Measurements from ENCODE around the gene CGA.
"Not testable (repeated sequence)": the region's sequence is repeated elsewhere in the genome, so short reads cannot be mapped to it uniquely, and the experiment has no call there.

The CGA gene

DNA sequence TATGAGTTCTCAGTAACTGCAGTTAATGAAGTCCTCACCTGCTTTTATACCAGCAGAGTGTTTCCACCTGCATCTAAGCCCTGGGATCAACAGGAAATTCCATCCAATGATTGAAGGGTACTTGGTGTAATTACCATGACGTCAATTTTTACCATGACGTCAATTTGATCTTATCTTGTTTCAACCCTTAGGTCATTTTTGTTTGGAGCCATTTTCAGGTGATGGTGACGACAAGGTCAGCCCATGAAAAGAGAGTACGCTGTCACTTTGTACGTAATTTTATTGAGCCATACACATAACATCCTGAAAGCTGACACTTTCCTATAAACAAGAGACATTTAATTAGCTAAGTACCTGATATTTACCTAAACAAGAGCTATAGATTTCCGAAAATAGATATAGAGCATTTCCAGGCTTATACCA is at the start of gene CGA:
Gene CGA (minus strand): TSS at position 20 of the 423 bp plus-strand sequence. CDS start 6,906 bp downstream, outside the sequence.
- DNase-seq, result no peak

DNA sequence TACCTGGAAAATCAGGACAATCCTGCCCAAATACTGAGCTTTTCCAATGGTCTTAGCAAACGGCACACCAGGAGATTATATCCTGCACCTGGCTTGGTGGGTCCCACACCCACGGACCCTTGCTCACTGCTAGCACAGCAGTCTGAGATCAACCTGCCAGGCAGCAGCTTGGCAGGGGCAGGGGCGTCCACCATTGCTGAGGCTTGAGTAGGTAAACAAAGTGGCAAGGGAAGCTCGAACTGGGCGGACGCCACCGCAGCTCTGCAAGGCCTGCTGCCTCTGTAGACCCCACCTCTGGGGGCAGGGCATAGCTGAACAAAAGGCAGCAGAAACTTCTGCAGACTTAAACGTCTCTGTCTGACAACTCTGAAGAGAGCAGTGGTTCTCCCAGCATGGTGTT is 45.0 kb upstream of the CGA start:
- not testable (repeated sequence) for DNase-seq

DNA sequence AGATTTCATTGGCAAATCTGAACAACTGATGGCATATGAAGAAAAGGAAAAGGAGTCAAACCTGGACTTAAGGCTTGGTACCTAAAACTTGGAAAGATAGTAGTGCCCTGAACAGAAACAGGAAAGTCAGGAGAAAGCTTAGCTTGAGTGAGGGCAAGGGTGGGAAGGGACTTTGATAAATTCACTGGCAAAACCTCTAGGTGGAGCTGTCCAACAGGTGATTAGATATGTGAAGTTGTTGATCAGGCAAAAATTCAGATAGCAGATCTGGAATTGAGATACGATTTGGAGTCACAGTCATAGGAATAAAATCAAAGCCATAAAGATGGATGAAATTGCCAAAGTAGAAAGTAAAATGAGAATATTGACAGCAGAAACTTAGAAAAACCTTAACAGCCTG is 44.3 kb upstream of the CGA start:
- peak; percentile 47 for DNase-seq

DNA sequence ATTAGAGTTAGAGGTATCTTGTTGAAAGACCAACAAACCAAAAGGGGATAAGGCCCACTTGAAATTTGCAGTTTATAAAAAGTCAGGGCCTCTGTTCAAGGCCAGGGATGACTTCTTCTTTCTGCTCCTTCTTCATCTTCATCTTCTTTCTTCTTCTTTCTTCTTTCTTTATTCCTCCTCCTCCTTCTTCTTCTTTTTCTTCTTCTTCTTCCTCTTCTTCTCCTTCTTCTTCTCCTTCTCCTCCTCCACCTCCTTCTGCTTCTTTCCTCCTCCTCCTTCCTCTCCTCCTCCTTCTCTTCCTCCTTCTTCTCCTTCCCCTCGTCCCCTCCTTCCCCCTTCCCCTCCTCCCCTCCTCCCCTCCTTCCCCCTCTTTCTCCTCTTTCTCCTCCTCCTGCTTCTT is 42.1 kb upstream of the CGA start:
- no peak for DNase-seq

DNA sequence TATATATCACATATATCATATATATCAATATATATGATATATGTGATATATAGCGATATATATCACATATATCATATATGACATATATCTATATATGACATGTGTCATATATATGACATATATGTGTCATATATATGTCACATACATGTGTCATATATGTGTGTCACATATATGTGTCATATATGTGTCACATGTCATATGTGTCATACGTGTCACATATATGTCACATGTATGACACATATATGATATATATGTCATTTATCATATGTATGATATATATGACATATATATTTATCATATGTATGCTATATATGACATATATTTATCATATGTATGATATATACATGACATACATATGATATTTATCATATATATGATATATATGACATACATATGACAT is 32.8 kb upstream of the CGA start:
- no peak for DNase-seq

DNA sequence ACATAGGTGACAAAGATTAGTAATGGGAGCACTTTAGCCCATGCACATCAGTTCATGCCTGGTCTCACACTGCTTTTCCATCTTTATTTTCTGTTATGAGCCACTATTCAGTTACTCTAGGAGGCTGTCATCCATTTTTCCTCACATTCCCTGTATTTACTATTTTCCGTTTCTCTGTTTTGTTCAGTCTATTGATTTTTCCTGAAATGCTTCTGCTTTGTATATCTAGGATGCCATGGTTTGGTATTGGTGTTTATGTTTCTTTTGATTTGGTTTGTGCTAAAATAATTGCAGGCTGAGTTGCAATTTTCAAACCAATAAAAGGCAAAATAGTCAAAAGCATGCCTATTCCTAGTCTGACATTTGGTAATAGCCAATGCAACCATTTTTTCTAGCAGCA is 31.6 kb upstream of the CGA start:
- DNase-seq, result no peak

DNA sequence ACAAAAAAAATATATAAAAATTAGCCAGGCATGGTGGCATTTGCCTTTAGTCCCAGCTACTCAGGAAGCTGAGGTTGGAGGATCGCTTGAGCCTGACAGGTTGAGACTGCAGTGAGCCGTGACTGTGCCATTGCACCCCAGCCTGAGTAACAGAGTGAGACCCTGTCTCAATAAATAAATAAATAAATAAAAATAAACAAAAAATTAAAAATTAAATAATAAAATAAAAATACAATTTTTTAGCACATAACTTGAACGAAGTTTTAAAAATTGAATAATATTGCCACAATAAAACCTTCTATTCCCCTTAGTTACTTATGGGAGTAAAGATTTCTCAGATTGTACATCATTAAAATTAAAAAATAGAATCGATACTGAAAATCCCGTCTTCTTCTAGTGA is 29.2 kb upstream of the CGA start:
- DNase-seq, result no peak

DNA sequence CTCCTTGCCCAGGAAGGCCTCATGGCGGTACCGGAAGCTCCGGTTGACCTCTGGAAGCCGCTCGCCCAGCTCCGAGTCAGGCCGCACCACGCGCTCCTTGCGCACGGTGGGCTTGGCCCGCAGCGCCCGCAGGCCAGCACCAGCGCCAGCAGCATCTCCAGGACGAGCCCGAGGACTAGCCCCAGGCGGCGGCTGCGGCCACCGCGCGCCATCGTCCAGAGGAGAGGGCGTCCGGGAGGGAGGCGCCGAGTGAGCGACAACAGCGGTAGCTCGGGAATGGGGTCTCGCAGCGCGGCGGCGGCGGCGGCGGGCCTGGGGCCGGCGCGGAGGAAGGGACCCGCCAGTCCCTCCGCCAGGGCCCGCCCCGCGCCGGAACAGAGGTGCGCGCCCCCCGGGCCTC is 27.6 kb upstream of the CGA start:
- no peak for DNase-seq

DNA sequence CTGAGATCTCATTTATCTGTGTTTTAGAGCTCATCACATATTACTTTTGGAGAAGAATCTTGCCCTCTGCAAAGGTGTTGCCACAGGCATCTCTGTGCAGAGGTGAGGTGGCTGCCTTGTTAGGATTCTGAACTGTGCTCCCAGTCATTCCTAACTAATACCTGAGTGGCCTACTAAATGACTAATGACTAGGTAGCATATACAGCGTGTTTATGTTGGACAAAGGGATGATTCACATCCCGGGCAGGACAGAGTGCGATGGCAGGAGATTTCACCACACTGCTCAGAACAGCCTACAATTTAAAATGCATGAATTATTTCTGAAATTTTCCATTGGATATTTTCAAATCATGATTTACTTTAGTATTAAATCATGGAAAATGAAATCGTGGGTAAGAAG is 23.1 kb upstream of the CGA start:
- DNase-seq, result peak; percentile 37

DNA sequence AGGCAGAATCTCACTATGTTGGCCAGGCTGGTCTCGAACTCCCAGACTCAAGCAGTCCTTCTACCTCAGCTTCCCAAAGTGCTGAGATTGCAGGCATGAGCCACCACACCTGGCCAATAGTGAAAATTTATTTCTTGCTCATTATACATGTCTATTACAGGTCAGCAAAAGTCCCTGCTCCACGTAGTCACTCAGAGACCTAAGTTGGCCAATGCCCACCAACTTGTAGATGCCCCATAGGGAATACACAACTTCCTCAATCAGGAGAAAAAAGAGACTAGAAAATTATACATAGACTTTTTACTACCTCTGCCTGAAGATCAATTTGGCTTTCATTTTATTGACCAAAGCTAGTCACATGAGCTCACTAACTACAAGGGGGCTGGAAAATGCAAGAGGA is 22.0 kb upstream of the CGA start:
- no peak for DNase-seq

DNA sequence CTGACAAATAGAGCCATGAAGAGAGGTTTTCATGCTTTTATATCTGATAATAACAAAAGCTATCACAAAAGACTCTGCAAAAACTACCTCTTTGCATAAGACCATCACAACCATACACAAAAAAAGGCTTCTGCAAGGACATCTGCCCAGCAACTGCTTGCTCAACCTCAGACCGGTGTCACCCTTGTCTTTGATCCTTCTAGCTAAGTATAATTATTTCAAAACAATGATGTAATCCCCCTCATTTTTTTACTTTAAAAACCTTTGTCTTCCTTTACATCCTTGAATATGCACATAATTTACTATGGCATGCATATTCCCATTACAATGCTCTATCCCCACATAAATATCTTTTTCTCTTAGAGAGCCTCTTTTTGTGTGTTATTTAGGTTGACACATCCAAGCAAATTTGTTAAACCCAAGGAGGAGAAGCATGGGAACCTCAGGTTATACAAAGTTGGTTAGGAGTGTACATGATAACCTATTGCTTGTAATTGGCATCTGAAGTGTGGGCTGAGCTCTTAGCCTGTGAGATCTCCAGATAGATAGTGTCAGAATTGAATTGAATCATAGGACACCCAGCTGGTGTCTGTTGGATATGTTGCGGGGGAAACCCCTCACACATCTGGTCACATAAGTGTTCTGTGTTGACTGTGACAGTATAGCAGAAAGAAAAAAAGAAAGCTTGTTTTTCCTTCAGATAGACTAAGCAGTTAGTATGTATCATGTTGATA is 20.7 kb upstream of the CGA start:
- no peak for DNase-seq

DNA sequence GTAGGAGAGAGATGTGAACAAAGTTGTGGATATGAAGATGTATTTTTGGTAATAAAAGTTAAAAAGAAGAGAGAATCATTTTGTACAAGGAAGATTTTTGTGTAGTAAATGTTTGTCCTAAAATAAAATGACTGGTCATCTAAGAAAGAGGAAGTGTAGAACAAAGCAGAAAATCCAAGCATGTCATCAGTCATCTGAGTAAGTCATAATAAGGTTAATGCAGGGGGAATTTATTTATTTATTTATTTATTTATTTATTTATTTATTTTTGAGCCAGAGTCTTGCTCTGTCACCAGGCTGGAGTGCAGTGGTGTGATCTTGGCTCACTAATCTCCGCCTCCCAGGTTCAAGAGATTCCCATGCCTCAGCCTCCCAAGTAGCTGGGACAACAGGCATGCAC is 15.7 kb upstream of the CGA start:
- no peak for DNase-seq

DNA sequence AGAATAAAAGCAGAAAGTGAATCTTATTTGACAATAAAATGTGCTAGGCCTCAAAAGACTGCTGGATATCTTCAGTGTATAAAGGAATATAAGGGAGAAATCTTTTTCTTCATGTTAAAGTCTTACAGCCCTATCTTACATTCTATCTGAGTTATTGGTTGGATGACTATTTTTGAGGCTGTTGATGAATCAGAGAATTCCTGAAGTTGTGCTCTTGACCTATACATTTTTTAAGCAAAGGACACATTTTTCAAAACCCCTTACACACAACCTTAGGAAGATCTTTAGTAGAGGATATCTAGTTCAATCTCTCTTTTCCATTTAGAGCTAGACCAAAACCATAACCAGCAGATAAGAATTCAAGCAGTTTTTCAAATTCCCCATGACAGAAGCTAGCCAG is 10.9 kb upstream of the CGA start:
- peak; percentile 77 for DNase-seq

DNA sequence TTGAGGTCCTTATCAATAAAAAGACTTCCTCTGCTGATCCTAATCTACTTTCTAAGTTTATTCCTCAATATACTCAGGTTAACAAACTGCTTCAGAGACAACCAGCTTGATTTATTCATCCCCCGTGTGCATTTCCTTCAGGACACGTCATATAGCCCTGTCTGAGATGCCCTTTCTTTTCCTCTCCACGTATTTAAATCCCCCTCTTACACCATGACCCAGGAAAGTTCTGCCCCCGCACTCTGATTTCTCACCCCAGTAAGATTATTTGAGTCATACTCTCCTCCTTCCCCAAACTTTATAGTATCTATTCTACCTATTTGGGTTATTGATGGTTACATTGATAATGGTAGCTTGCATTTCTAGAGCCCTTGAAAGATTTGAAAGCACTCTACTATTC is 9.8 kb upstream of the CGA start:
- no peak for DNase-seq

DNA sequence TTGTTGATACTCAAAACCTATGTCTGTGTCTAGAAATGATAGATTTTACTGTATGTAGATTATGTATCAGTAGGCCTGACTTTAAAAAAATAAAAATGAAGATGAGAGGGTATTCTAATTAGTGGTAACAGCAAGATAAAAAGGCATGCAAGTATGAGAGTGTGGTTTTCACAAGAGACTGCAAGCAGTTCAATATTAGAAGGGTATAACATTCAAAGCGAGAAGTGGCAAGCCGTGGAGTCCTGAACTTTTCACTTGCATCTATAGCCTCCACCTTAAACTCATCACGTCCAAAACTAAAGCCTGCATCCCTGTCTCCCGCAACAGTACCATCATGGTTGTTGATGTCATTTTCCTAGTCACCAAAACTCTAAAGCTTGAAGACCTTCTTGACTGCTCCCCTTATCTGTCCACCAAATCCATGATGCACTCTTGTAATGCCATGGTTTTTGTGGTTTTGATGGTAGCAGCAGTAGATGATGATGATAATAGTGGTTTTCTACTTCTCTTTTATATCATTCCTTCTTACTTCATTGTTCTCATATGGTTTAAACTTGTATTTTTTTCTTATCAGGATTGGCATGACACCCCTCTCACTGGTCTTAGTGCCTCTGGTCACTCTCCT is 9.2 kb upstream of the CGA start:
- no peak for DNase-seq

DNA sequence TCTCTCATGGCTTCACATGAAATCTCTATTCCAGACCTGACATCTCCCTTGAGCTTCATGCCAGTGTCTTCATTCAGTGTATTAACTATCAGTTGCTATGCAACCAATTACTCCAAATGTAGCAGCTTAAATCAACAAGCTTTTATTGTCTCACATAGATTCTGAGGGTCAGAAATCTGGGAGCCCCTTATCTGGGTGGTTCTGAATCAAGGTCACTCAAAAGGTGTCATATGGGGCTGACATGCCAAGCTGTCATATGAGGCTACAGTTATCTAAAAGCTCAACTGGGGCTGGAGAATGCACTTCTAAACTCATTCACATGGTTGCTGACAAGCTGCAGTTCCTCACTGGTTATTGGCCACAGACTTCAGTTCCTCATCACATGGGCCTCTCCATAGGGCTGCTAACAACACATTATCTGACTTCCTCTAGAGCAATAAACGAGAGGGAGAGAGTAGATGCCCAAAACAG is 7.3 kb upstream of the CGA start:
- DNase-seq, result no peak

DNA sequence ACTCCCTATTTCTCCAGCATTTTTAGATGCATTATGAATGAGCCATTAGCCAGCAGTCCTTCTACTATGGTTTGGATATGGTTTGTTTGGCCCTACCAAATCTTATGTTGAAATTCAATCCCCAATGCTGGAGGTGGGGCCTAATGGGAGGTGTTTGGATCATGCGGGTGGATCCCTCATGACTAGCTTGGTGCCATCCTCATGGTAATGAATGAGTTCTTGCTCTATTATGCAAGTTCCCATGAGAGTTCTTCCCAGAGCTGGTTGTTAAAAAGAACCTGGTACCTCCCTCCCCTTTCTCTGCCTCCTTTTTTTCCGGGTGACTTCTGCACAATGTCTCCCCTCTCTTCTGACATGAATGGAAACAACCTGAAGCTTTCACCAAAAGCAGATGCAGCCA is 6.2 kb upstream of the CGA start:
- no peak for DNase-seq

DNA sequence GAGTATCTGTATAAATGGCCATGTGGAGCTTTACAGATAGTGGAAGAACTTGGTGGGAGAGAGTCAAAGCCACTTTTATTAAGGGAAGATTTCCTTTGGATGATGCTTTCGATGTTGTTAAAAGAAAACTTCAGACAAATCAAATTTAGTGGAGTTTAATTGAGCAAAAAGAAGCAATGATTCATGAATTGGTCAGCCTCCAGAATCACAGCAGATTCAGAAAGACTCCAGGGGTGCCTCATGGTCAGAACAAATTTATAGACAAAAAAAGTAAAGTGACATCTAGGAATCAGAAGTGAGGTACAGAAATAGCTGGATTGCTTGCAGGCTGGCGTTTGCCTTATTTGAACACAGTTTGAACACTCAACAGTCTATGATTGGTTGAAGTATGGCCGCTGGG is 5.3 kb upstream of the CGA start:
- DNase-seq, result no peak

DNA sequence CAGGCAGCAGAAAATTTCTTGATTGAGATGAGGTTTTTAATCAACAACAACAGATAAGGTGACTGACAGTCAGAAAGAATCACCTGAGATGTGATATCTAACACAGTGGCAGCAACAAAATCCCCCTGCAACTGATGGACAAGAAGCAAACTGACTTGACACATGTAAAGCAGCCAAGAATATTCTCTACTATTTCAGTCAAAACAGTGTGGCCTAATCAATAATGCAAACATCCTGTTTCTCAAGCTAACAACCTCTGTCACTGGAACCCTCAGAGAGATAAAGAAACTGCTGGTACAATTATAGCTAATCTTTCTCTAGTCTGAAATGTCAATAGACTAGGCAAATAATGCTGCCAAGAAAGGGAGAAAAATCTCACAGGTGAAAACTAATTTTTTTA is 4.6 kb upstream of the CGA start:
- DNase-seq, result no peak

DNA sequence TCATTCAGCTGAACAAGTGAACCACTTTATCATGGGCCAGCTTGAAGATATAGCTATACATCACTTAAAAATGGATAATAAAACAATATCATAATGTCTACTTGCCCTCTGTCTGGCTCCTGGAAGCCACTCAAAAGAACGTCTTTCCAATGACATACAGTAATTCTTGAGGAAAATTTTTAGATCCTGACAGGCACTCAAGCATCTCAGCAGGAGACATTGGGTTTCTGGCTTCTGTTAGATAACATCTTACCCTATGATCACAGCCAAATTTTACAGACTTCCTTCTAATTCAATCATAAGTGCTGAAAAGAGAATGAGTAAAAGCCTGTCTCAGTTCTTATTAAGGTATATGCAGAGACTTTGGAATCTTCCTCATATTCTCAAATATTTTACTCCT is 330 bp downstream of the CGA start:
- no peak for DNase-seq

DNA sequence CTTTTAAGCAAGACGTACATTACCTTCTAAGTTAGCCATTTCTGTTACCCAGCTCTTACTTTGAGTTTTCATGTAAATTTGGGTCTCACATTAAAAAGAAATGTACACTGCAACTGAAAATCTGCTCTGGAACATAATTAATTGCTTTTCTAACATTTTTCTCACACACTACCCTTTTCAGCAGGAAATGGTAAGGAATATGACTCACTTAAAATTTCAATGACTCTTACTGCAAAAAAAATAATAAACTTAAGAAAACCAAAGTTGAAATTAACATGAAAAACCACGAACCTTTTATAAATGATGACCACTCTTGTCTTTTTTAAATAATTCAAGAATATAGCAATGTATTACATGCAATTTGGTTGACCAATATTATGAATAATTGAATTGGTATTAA is 1.3 kb downstream of the CGA start:
- peak; percentile 66 for DNase-seq

DNA sequence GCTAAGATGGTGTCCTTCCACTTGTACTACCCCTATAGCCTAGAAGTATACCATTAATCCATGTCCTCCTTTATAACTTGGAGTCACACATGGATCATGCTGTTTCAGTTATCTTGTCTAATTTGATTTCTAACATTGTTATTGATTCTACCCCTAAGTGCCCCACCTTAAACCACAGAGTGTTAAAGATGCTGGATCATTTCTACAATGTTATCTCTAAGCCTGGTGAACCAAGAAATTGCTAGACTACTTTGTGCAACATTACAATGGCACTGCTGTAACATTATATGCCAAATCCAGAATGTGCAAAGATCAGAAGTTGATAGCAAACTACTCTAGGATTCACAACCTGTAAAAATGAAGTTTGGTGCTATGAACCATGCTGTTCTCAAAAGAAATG is 1.7 kb downstream of the CGA start:
- no peak for DNase-seq

DNA sequence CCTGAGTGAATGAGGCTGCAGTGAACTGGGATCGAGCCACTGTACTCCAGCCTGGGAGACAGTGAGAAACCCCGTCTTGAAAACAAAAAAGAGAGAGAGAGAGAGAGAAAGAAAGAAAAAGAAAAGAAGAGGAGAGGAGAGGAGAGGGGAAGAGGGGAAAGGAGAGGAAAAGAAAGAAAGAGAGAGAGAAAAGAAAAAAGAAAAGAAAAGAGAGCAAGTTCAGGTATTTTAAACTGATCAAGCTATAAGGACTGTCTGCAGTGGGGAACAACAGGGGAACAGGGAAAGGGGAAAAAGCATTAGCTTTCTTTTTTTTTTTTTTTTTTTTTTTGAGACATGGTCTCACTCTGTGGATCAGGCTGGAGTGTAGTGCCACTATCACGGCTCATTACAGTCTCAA is 2.5 kb downstream of the CGA start:
- DNase-seq, result no peak

DNA sequence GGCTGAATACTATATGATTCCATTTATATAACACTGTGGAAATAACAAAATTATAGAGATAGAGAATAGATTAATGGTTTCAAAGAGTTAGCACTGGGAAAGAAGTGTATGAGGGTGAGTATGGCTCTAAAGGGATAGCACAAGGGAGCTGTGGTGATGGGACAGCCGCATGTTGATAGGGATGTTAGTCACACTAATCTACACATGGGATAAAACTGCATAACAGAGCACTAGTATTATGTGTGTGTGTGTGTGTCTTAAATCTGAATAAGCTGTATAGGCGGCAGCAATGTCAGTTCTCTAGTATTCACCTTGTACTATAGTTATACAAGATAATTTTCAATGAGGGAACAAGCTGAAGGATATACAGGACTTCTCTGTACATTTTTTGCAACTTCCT is 5.8 kb downstream of the CGA start:
- no peak for DNase-seq

DNA sequence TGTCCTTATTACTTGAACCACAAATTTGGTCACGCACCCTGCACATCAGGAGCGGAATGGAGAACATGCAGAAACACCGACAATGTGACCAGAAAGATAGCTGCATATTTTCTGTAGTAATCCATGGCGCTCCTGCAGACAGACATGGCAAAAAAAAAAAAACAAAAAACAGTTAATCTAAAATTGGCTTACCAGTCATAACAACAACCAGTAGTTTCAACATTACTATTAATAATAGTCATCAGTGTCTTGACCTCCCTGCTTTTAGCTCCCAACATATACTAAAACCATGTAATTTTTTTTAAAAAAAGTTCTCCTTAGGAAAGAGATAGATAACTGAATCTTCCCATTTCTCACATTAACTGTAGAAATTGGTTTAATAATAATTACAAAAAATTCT is 6.8 kb downstream of the CGA start:
- DNase-seq, result no peak

Measured in HCEC 1CT (cell line).